Activated CD4-positive, CD25-positive, alpha-beta regulatory T cell treated with anti-CD3 and anti-CD28 coated beads, Interleukin-2, amount 50 U/mL, for 16 hours (primary cell): ENCODE results near the gene OSBP.
"Not testable (repeated sequence)": the region's sequence is repeated elsewhere in the genome, so short reads cannot be mapped to it uniquely, and the experiment has no call there.

ENCODE experiments used
- DNase-seq: peaks from one replicate; pipeline ENCODE4 v3.0.0-alpha.2; 2020; ENCODE audit warnings: low read depth, low spot score

OSBP gene

GRCh38 chr11:59553323-59553722, 62.3 kb downstream of the OSBP start:
- DNase-seq, result no peak

- no peak for DNase-seq
Measured at GRCh38 chr11:59552844-59553243, 62.7 kb downstream of the OSBP start.

GRCh38 chr11:59551659-59552521, 63.7 kb downstream of the OSBP start:
- no peak for DNase-seq

- DNase-seq, result peak; percentile 63
Measured at GRCh38 chr11:59550842-59551658, 64.5 kb downstream of the OSBP start.

GRCh38 chr11:59550368-59550841, 65.2 kb downstream of the OSBP start:
- DNase-seq, result peak; percentile 69

- no peak for DNase-seq
Measured at GRCh38 chr11:59548309-59548656, 67.3 kb downstream of the OSBP start.

- not testable (repeated sequence) for DNase-seq
Measured at GRCh38 chr11:59547605-59548308, 67.8 kb downstream of the OSBP start.

- no peak for DNase-seq
Measured at GRCh38 chr11:59545179-59546020, 70.2 kb downstream of the OSBP start.

- DNase-seq, result no peak
Measured at GRCh38 chr11:59544869-59545178, 70.8 kb downstream of the OSBP start.

- DNase-seq, result not testable (repeated sequence)
Measured at GRCh38 chr11:59543713-59544112, 71.9 kb downstream of the OSBP start.

- no peak for DNase-seq
Measured at GRCh38 chr11:59542142-59542810, 73.3 kb downstream of the OSBP start.

GRCh38 chr11:59534676-59535075, 80.9 kb downstream of the OSBP start:
- no peak for DNase-seq

- DNase-seq, result no peak
Measured at GRCh38 chr11:59532620-59533019, 83.0 kb downstream of the OSBP start.

- no peak for DNase-seq
Measured at GRCh38 chr11:59528711-59529110, 86.9 kb downstream of the OSBP start.
